Type B pancreatic cell (in vitro differentiated cells): ENCODE results near the gene LEMD1. TPM values are rescaled to one million over a fixed set of nuclear protein-coding genes. Genes with fewer than 3 reads are reported as not detected.

Experiments
- DNase-seq: peaks from one replicate; pipeline ENCODE4 v3.0.0; 2021; ENCODE audit warnings: mixed read lengths; ENCODE audit not compliant: unreplicated experiment; ENCODE audit errors: extremely low spot score
- H3K27ac Mint-ChIP-seq: 2 replicates; pipeline ENCODE4 v1.8.0; 2021; ENCODE audit warnings: mild to moderate bottlenecking, mixed read lengths
- H3K27me3 Mint-ChIP-seq: 2 replicates; pipeline ENCODE4 v1.8.0; 2021; ENCODE audit warnings: mixed read lengths
- H3K36me3 Mint-ChIP-seq: 2 replicates; pipeline ENCODE4 v1.8.0; 2021; ENCODE audit warnings: mixed read lengths
- H3K4me1 Mint-ChIP-seq: one replicate; pipeline ENCODE4 v1.8.0; 2021; ENCODE audit warnings: mixed read lengths; ENCODE audit not compliant: unreplicated experiment
- H3K4me3 Mint-ChIP-seq: 2 replicates; pipeline ENCODE4 v1.8.0; 2021; ENCODE audit warnings: mild to moderate bottlenecking, mixed read lengths
- H3K9me3 Mint-ChIP-seq: 2 replicates; pipeline ENCODE4 v1.8.0; 2021; ENCODE audit warnings: mixed read lengths
- total RNA-seq: library from RNA; stranded (reverse); gene quantifications from 2 replicates; pipeline ENCODE4 v1.2.1, GENCODE V29; 2021; ENCODE audit warnings: low replicate concordance
- TF ChIP-seq, protein P1 (sequence below): fragments of 200-600 bp; sonication (generic); conservative IDR thresholded peaks from 2 replicates; pipeline ENCODE4 v1.5.0; 2021; ENCODE audit warnings: antibody characterized with exemption, mild to moderate bottlenecking

Gene LEMD1
- total RNA-seq, 1 donor from 2014 or later, result 5.5 TPM

DNA sequence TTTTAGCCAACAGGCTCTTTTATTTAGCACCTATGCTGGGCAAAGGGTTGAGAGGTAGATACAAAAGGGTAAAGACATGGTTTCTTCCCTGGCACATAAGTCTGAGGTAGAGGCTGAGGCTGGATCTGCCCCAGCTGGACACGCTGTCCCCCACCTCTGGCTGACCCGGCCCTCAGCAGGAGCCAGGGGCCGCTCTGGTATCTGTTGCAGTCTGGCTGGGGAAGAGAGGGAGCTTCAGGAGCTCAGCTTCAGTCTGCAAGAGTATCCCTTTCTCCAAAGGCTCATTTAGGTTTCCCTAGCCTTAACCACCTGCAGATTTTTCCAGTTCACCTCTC is 19.8 kb upstream of the LEMD1 start:
- Mint-ChIP-seq H3K27me3 (peaks cover 5% of the 10 kb centered on the region), H3K9me3 (no peaks in the 10 kb centered on the region), H3K4me3 (peak overlapping the region; percentile 70), H3K27ac (peak overlapping the region; percentile 94), H3K4me1 (peaks cover 57% of the 10 kb centered on the region), H3K36me3 (peaks cover 6% of the 10 kb centered on the region)
- no peak for DNase-seq
- TF ChIP-seq, protein P1, sequence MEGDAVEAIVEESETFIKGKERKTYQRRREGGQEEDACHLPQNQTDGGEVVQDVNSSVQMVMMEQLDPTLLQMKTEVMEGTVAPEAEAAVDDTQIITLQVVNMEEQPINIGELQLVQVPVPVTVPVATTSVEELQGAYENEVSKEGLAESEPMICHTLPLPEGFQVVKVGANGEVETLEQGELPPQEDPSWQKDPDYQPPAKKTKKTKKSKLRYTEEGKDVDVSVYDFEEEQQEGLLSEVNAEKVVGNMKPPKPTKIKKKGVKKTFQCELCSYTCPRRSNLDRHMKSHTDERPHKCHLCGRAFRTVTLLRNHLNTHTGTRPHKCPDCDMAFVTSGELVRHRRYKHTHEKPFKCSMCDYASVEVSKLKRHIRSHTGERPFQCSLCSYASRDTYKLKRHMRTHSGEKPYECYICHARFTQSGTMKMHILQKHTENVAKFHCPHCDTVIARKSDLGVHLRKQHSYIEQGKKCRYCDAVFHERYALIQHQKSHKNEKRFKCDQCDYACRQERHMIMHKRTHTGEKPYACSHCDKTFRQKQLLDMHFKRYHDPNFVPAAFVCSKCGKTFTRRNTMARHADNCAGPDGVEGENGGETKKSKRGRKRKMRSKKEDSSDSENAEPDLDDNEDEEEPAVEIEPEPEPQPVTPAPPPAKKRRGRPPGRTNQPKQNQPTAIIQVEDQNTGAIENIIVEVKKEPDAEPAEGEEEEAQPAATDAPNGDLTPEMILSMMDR, result no peak

DNA sequence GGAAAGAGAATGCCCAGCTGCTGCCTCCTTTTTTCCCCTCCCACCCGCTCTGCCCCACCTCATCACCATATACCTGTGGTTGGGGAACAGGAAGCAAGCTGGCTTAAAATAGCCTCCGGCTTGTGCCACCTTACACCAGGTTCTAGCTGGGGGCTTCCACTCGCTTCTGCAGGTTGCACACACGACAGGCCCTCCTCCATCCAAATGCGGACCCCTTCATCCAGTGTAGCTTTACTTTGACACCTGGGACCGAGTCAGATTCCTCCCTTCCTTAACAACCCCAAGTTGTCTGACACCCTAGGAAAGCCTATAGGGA is 19.4 kb upstream of the LEMD1 start:
- Mint-ChIP-seq H3K27ac (peak overlapping the region; percentile 94), H3K27me3 (peaks cover 7% of the 10 kb centered on the region), H3K9me3 (no peaks in the 10 kb centered on the region), H3K36me3 (peaks cover 6% of the 10 kb centered on the region), H3K4me3 (peak overlapping the region; percentile 70), H3K4me1 (peaks cover 56% of the 10 kb centered on the region)
- TF ChIP-seq, protein P1, result no peak
- DNase-seq, result no peak

DNA sequence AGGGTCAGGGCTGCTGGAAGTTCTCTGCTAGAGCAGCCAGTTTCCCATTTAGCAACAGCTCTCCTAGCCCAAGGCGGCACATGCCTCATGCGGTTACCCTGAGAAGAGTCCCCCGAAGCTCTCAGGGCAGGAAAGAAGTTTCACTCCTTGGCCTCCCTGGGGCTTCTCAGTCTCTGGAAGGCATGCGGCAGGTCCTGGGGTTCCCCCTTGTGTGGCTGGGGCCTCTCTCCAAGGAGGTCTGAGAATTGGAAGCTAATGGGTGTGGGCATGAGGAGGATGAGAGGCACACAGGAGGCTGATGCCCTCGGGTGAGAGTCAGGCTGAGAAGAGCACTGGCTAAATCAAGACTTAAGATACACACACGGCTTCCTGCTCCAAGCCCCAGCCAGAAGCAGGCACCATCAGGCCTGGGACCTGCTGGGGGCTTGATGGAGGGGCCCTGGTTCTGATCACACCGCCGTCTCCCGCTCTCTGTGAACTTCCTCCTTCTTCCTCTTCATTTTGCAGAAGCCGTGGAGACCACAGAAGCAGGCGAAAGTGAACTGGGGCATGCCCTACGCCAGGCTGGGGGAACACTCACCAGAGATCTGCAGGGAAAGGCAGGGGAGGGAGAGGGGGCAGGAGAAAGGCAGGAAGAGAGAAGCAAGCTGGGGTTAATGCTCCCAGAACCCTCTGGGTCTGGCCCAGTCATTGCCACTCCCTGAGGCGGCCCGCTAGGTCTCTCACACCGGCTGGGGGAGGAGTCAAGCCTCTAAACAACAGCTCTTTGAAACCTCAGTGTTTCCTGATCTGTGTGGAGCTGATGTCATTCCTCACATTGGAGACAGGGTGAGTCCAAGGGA is 18.8 kb upstream of the LEMD1 start:
- Mint-ChIP-seq H3K36me3 (peaks cover 2% of the 10 kb centered on the region), H3K4me3 (peak overlapping the region; percentile 70), H3K27me3 (peaks cover 8% of the 10 kb centered on the region), H3K9me3 (no peaks in the 10 kb centered on the region), H3K4me1 (peaks cover 50% of the 10 kb centered on the region), H3K27ac (peak overlapping the region; percentile 94)
- no peak for DNase-seq
- TF ChIP-seq, protein P1, result no peak

DNA sequence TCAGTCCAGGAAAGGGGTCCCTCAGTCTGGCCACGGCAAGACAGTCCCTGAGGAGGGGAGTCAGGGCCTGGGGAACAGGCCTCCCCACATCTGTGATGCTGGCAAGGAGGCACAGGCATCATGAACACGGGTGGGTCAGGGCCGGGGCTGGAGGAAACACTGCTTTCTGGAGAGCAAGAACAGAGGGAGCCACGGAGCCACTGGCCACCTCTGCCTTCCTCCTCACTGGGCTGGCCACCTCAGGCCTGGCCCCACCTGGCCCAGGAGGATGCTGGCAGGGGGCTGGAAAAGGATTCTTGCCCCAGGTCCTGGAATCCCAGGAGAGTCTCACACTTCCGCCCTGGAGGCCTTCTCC is 18.2 kb upstream of the LEMD1 start:
- Mint-ChIP-seq H3K36me3 (no peaks in the 10 kb centered on the region), H3K4me3 (no peak overlapping the region), H3K27me3 (peaks cover 11% of the 10 kb centered on the region), H3K9me3 (no peaks in the 10 kb centered on the region), H3K4me1 (peaks cover 48% of the 10 kb centered on the region), H3K27ac (peak overlapping the region; percentile 94)
- no peak for DNase-seq
- TF ChIP-seq, protein P1, result no peak

DNA sequence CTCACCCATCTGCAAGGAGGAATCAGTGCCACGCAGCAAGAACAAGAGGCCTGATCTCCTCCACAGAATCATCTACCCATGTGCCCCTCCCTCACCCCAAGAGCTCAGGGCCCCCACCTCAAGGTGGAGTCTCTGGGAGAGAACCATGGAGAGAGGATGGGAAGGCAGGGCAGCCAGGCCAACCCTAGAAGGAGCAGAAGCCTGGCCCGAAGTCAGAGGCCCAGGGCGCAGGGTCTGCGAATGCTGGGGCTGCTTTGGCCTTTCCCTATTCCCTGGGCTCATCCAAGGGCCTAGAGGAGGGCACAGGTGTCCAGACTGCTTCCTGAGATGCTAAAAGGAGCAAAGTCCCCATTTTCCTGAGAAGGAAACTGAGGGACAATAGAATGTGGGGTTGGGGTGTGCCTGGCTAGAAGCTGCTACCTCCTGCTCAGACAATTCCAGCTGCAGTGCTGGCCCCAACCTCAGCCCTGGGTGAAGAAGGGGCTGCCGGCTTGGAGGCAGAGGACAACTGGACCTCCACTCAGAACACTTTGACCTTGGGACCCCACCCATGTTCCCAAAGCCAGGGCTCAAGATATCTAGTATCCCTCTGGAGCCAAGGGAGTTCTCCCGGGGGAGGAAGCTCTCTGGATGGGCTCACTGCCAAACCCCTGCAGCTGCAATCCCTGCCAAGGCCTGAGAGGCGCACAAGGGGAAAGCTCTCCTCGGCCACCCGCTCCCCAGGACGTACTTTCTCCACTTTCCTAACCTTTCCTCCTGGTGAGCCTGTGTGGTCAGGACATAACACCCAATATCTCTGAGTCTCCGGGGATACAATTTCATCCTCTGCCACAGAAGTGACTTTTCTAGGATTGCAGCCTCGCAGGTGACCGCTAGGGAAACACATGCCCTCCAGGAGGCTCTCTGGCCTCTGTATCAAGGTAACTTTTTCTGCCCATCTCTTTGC is 16.6 kb upstream of the LEMD1 start:
- no peak overlapping the region for H3K4me3 Mint-ChIP-seq
- no peaks in the 10 kb centered on the region for H3K36me3 Mint-ChIP-seq
- H3K27ac Mint-ChIP-seq, result no peak overlapping the region
- H3K27me3 Mint-ChIP-seq, result peaks cover 17% of the 10 kb centered on the region
- peaks cover 43% of the 10 kb centered on the region for H3K4me1 Mint-ChIP-seq
- no peak for DNase-seq
- TF ChIP-seq, protein P1, result peak; percentile 51
- H3K9me3 Mint-ChIP-seq, result no peaks in the 10 kb centered on the region
